NCI-H2029 (cell line): ENCODE data around the gene DENND2A.
"Not testable (repeated sequence)": the region's sequence is repeated elsewhere in the genome, so short reads cannot be mapped to it uniquely, and the experiment has no call there.

Experiments
- DNase-seq: peaks from one replicate; lab custom pipeline; 2025; lab: John Stamatoyannopoulos, UW

DENND2A gene

GRCh38 chr7:140646931-140647647, 6.5 kb upstream of the DENND2A start:
- no peak for DNase-seq

GRCh38 chr7:140645166-140645900, 4.7 kb upstream of the DENND2A start:
- DNase-seq: no peak

GRCh38 chr7:140644761-140645160, 4.1 kb upstream of the DENND2A start:
- DNase-seq: not testable (repeated sequence)

- no peak for DNase-seq
Observed at GRCh38 chr7:140643416-140643815, 2.8 kb upstream of the DENND2A start.

GRCh38 chr7:140641524-140642195, 1.0 kb upstream of the DENND2A start:
- no peak for DNase-seq

GRCh38 chr7:140640060-140640637, 464 bp downstream of the DENND2A start:
- no peak for DNase-seq

- no peak for DNase-seq
Observed at GRCh38 chr7:140639366-140640053, 1.1 kb downstream of the DENND2A start.

- no peak for DNase-seq
Observed at GRCh38 chr7:140638173-140638791, 2.3 kb downstream of the DENND2A start.

GRCh38 chr7:140637400-140637799, 3.2 kb downstream of the DENND2A start:
- DNase-seq: no peak

GRCh38 chr7:140635816-140636215, 4.8 kb downstream of the DENND2A start:
- DNase-seq: no peak

GRCh38 chr7:140635345-140635744, 5.3 kb downstream of the DENND2A start:
- no peak for DNase-seq

- no peak for DNase-seq
Observed at GRCh38 chr7:140631602-140632001, 9.0 kb downstream of the DENND2A start.

- DNase-seq: no peak
Observed at GRCh38 chr7:140631021-140631420, 9.6 kb downstream of the DENND2A start.

GRCh38 chr7:140625908-140626868, 14.4 kb downstream of the DENND2A start:
- no peak for DNase-seq

GRCh38 chr7:140625192-140625558, 15.4 kb downstream of the DENND2A start:
- DNase-seq: not testable (repeated sequence)

GRCh38 chr7:140624392-140625191, 16.0 kb downstream of the DENND2A start:
- no peak for DNase-seq

GRCh38 chr7:140623980-140624379, 16.6 kb downstream of the DENND2A start:
- DNase-seq: no peak

GRCh38 chr7:140621401-140622021, 19.1 kb downstream of the DENND2A start:
- DNase-seq: no peak

GRCh38 chr7:140619915-140620510, 20.6 kb downstream of the DENND2A start:
- DNase-seq: not testable (repeated sequence)
